Muscle layer of duodenum (tissue), 2 donors: Measurements from ENCODE around the gene TRMT44.

ENCODE experiments used
- H3K27ac ChIP-seq: one replicate; pipeline ENCODE4 v1.7.0; 2013; ENCODE audit warnings: mild to moderate bottlenecking, low read length
- H3K27me3 ChIP-seq: one replicate; pipeline ENCODE4 v1.7.0; 2013; ENCODE audit warnings: low read depth, mild to moderate bottlenecking, control low read depth, low read length
- H3K36me3 ChIP-seq, 2 donors: one replicate each; pipeline ENCODE4 v1.7.0; 2013; ENCODE audit warnings: low read length in 2 of 2, control low read depth in 1 of 2, mild to moderate bottlenecking in 1 of 2; ENCODE audit not compliant: insufficient read depth in 2 of 2, control insufficient read depth in 1 of 2
- H3K4me1 ChIP-seq, 2 donors: one replicate each; pipeline ENCODE4 v1.7.0; 2013; ENCODE audit warnings: low read length in 2 of 2, mild to moderate bottlenecking in 2 of 2, control low read depth in 1 of 2, moderate library complexity in 1 of 2; ENCODE audit not compliant: insufficient read depth in 2 of 2, control insufficient read depth in 1 of 2
- H3K4me3 ChIP-seq, 2 donors: one replicate each; pipeline ENCODE4 v1.7.0; 2013; ENCODE audit warnings: low read length in 2 of 2, low read depth in 1 of 2, mild to moderate bottlenecking in 1 of 2
- H3K9me3 ChIP-seq, 2 donors: one replicate each; pipeline ENCODE4 v1.7.0; 2013; ENCODE audit warnings: low read length in 2 of 2, control low read depth in 1 of 2, mild to moderate bottlenecking in 1 of 2; ENCODE audit not compliant: control insufficient read depth in 1 of 2
- donor health status: healthy.

The TRMT44 gene

DNA sequence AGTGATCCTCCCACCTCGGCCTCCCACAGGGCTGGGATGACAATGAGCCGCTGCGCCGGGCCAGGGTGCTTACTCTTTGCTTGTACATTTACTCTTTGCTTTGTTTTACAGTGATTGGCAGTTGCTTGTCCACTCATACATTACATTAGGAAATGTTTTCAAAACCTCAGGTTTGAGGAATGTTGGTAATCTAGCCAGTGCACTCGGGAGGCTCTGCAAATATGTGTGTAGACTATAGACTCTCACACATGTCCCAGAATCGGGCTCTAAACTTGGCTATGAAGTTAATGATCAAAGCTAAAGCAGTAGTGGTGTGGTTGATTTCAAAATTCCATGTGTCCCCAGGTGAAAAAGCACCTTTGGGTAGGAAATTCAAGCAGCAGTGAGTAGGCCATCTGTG, 20.5 kb downstream of the TRMT44 start:
- Histone ChIP-seq H3K36me3 (peaks cover 32 to 63% of the 10 kb centered on the region in 2 donors), H3K4me3 (no peak overlapping the region), H3K9me3 (no peaks in the 10 kb centered on the region), H3K27ac (no peak overlapping the region), H3K4me1 (no peaks in the 10 kb centered on the region), H3K27me3 (no peaks in the 10 kb centered on the region)

DNA sequence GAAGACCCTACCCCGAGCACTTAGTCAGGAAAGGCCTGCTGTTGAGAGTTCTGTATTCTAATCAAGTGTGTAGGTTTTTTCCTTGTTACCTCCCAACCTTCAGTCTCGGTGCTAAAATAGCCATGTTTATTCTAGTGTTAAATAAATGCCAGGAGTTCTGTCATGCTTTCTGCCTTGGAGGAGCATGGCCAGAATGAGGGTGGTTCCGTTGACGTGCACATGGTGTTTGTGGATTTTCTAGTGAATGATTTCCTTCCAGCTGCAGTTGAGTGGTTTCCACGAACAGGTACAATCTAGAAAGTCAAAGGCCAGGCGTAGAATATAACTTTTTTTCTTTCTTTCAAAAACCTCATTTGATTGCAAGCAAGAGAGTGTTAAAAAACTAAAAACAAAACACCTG, 21.0 kb downstream of the TRMT44 start:
- Histone ChIP-seq H3K4me1 (no peaks in the 10 kb centered on the region), H3K9me3 (no peaks in the 10 kb centered on the region), H3K27ac (no peak overlapping the region), H3K36me3 (peaks cover 29 to 65% of the 10 kb centered on the region in 2 donors), H3K27me3 (no peaks in the 10 kb centered on the region), H3K4me3 (no peak overlapping the region)

DNA sequence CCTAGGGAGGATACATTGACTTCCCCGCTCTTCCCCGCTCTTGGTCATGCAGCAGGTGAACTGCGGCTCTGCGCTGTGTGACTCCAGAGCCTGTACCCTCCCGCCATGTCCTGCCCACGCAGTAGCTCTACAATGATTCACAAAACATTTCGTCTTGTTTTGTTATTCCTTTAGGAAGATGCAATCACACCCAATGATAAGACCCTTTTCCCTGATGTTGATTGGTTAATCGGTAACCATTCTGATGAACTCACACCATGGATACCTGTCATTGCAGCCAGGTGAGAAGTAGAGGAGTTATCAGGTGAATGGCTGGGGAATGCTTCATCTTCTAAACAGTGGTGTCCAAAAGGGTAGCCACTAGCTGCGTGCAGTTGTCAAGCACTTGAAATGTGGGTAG, 23.2 kb downstream of the TRMT44 start:
- Histone ChIP-seq H3K9me3 (no peaks in the 10 kb centered on the region), H3K36me3 (peaks cover 29 to 62% of the 10 kb centered on the region in 2 donors), H3K27ac (no peak overlapping the region), H3K27me3 (no peaks in the 10 kb centered on the region), H3K4me3 (no peak overlapping the region), H3K4me1 (no peaks in the 10 kb centered on the region)

DNA sequence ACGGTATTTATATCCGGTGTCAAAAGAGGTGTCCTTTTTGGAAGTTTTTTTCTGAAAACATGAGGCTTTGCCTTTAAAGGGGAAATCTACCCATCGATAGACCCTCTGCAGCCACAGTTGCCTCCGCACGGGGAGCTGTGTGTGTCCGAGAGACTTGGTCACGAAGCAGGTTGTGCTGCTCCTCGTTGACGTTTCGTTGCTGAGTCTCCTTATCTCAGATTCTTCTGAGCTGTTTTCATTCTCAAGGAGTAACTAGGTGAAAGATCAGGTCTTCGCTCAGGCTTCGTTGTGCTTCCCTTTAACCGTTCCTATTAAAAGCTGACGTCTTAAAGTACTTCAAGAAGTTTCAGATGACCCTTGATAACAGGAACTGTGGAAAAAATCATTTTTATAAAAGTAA, 23.8 kb downstream of the TRMT44 start:
- H3K4me3 ChIP-seq, result no peak overlapping the region
- H3K27me3 ChIP-seq, result no peaks in the 10 kb centered on the region
- H3K36me3 ChIP-seq, result peaks cover 29 to 63% of the 10 kb centered on the region in 2 donors
- peaks cover 0 to 4% of the 10 kb centered on the region in 2 donors for H3K4me1 ChIP-seq
- no peaks in the 10 kb centered on the region for H3K9me3 ChIP-seq
- no peak overlapping the region for H3K27ac ChIP-seq

DNA sequence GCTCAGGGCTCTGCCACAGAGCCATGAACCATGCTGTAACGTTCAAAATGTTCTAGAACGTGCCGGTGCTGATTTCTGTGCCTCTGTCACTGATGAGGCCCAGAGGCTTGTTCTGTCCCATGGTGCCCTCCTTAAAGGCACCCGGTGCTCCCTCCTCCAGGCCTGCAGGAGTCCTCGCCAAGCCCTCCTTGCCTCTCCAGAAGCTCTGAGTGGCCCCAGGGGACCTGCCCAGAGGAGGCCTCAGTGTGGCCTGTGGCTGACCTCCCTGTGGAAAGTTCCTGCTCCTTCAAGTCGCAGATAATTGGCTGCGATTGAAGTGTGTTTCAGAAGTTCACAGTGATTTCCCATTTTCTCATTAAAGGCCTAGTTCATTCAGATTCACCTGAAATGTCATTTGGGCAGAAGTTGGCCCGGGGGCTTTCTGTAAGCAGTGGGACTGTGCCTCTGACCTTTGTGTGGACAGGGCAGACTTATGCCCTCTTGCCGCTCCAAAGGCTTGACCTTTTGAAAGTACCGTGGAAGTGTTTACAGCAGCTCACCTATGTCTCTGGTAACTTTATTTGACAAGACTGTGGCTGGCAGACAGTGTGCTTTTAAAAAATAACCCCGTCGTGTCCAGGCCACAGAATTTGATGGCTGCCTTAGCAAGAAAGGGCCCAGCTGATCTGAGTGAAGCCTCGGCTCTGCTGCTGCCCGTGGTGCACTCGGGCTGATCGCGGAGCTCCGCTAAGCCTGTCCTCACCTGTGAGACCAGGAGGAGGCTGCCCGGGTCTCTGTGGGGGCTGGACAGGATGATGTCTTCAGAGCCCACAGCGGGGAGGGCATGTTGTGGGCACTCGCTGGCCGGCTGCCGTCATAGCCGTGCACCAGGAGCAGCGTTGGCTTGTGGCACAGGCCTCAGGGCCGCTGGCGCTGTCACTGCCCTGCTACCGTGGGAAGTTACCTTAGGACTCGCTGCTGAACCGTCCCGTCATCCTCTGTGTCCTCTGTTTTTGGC, 25.3 kb downstream of the TRMT44 start:
- H3K27me3 ChIP-seq, result no peaks in the 10 kb centered on the region
- H3K4me3 ChIP-seq, result no peak overlapping the region
- H3K27ac ChIP-seq, result no peak overlapping the region
- H3K4me1 ChIP-seq, result peaks cover 0 to 4% of the 10 kb centered on the region in 2 donors
- H3K9me3 ChIP-seq, result no peaks in the 10 kb centered on the region
- peaks cover 22 to 67% of the 10 kb centered on the region in 2 donors for H3K36me3 ChIP-seq

DNA sequence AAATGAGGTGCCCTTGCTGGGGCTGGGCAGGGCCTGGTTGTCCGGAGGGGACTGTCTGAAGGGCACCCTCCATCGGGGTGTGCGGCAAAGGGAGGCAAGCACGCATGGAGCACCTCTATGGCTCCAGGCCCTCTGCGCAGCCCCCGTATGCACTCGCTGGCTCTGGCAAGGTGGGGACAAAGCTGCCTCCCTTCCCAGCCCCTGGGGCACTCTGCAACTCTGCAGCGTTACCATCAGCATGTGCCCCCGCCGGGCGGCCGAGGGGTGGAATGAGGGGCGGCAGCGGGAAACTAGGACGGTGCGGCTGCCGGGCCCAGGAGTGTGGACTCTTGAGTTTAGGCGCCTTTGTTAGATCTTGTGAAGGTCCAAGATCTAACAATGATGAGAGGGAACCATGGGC, 26.4 kb downstream of the TRMT44 start:
- H3K9me3 ChIP-seq, result no peaks in the 10 kb centered on the region
- H3K27ac ChIP-seq, result no peak overlapping the region
- H3K4me1 ChIP-seq, result peaks cover 0 to 6% of the 10 kb centered on the region in 2 donors
- H3K4me3 ChIP-seq, result no peak overlapping the region
- no peaks in the 10 kb centered on the region for H3K27me3 ChIP-seq
- H3K36me3 ChIP-seq, result peaks cover 18 to 59% of the 10 kb centered on the region in 2 donors

DNA sequence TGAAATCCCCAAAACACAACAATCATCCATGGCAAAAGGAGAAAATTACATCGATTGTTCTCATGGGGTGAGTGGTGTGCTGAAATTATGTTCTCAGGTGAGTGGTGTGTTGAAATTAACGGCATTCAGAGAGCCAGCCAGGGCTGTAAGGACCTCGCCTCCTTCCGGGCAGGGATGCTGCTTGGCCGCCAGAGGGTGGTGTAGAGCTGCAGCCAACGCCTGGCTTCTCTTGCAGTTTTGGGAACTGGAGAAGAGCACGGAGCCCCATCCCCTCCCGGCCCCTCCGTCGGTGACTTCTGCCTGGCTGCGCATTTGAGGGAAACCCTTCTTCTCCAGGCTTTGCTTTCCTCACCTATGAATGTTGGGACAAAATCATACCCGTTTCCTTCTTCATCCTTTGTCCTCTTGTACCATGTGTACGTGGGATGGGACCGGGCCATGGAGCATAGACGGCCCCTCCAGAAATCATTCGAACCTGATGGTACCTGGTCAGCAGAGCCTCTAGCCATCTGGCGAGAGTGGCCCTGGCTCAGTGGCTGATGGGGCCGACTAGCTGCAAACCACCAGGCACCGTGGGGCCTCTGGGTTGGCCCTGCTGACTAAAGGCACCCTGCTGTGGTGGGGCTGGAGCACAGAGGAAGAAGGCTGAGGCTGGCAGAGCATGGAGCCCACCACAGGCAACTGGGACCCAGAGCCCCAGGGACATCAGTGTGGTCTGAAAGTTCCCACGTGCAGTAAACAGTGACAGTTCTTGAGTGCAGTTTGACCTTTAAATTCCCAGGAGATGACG, 28.4 kb downstream of the TRMT44 start:
- Histone ChIP-seq H3K4me3 (no peak overlapping the region), H3K27me3 (no peaks in the 10 kb centered on the region), H3K4me1 (peaks cover 7 to 25% of the 10 kb centered on the region in 2 donors), H3K9me3 (no peaks in the 10 kb centered on the region), H3K27ac (no peak overlapping the region), H3K36me3 (peaks cover 18 to 51% of the 10 kb centered on the region in 2 donors)

DNA sequence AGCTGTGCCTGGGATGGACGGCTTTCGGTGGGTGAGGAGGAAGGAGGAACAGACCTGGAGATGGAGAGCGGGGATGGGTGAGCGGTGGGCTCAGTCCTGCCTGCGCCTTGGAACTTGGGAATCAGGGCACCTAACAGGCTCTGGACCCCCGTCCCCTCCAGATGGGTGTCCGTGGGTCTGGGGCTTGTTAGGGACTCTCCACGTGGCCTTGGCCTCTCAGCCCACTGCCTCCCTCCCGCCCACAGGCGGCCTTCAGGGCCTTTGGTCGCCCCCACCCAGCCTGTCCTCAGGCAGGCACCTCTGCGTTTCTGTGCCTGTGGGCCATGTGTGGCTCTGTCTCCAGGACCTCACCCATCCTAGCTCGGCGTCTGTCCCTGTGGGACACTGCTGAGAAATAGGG, 29.0 kb downstream of the TRMT44 start:
- no peaks in the 10 kb centered on the region for H3K9me3 ChIP-seq
- H3K4me1 ChIP-seq, result peaks cover 7 to 27% of the 10 kb centered on the region in 2 donors
- no peak overlapping the region for H3K4me3 ChIP-seq
- H3K27ac ChIP-seq, result no peak overlapping the region
- H3K36me3 ChIP-seq, result peaks cover 14 to 45% of the 10 kb centered on the region in 2 donors
- H3K27me3 ChIP-seq, result no peaks in the 10 kb centered on the region

DNA sequence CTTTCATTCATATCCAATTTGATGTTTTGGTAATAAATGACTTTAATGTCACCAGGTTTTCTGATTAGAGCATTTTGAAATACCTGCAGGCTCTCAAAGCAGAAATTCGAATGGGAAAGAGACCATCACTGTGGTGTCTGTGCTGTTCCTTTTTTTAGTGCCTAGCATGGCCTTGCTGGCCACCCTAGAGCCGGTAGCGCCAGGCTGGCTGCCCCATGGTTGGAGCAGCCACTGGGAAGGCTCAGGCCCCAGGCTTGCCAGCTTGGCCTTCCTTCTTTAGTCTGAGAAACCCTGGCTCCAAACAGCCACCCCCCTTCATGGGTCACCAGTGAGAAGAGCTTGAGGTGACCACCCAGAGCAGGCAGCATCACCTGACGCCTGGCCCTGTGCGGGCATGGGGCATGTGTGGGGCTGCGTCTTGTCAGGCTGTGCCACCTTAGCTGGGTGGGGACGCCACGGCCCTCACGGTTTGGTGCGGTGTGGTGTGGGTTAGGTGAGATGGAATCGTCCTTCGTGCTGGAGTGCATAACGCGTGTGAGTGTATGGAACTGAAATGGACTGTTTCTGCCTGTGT, 30.0 kb downstream of the TRMT44 start:
- Histone ChIP-seq H3K4me1 (peaks cover 7 to 27% of the 10 kb centered on the region in 2 donors), H3K9me3 (no peaks in the 10 kb centered on the region), H3K27me3 (no peaks in the 10 kb centered on the region), H3K4me3 (no peak overlapping the region), H3K36me3 (peaks cover 9 to 35% of the 10 kb centered on the region in 2 donors), H3K27ac (no peak overlapping the region)

DNA sequence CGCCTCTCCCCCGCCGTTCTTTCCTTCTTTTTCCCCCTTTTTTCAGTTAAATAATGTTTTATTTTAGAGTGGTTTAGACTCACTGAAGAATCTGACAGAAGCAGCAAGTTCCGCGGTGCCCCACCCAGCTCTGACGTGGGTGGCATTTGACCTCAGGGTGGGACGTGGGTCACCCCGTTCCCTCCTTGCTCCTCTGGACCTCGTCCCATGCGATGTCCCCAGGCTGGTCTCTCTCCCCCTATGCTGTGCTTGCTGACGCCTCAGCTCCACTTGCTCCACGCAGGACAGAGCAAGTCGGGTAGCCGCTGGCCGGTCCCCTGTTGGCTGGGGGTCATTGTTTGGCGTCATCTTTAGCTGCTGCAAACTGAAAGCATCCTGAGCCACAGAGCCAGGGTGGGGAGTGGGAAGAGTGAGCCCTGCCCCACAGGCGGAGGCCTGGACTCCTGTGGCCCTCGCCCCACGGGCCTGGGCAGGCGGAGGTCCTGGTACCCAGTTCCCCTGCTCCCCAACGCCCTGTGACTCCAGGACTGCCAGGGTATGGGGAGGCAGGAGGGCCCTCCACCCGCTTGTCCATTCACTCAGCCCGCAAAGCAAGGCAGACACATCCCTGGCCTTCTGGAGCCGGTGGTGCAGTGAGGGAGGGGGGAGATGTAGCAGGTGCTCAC, 30.8 kb downstream of the TRMT44 start:
- H3K27ac ChIP-seq, result no peak overlapping the region
- H3K27me3 ChIP-seq, result no peaks in the 10 kb centered on the region
- peaks cover 9 to 34% of the 10 kb centered on the region in 2 donors for H3K36me3 ChIP-seq
- no peak overlapping the region for H3K4me3 ChIP-seq
- no peaks in the 10 kb centered on the region for H3K9me3 ChIP-seq
- peaks cover 7 to 27% of the 10 kb centered on the region in 2 donors for H3K4me1 ChIP-seq
